Vagina (tissue), 1 donor: ENCODE results near the gene IZUMO1R. TPM values are rescaled to one million over a fixed set of nuclear protein-coding genes. Genes with fewer than 3 reads are reported as not detected.

Experiments
- total RNA-seq: library from RNA; depleted of rRNA; stranded (reverse); fragments of >200 nt; gene quantifications from one replicate; pipeline ENCODE4 v1.2.3, GENCODE V29; 2016

Gene IZUMO1R
- total RNA-seq, 1 donor from 2014 or later: not detected

Other genes with a start within 250 kb of the IZUMO1R start
- 18.9 TPM for gene PANX1, start 175.7 kb upstream of the IZUMO1R start, total RNA-seq
- gene GPR83, start 96.8 kb downstream of the IZUMO1R start, total RNA-seq: not detected
- 40.5 TPM for gene MRE11, start 189.3 kb downstream of the IZUMO1R start, total RNA-seq
- gene ANKRD49, start 189.4 kb downstream of the IZUMO1R start, total RNA-seq: 12.5 TPM
- not detected for gene C11orf97, start 207.9 kb downstream of the IZUMO1R start, total RNA-seq
- gene FUT4, start 239.3 kb downstream of the IZUMO1R start, total RNA-seq: 6.1 TPM